NCI-H345 treated with DMSO at 0.1 percent for 48 hours (cell line): ENCODE results near the gene CTNNA1.
A peak's percentile ranks its signal among the peaks of the same experiment; 100 is the strongest.
"Not testable (repeated sequence)": the region's sequence is repeated elsewhere in the genome, so short reads cannot be mapped to it uniquely, and the experiment has no call there.

Experiments used
- DNase-seq: peaks from one replicate; lab custom pipeline; 2025; ENCODE audit not compliant: unreplicated experiment; lab: John Stamatoyannopoulos, UW

Gene CTNNA1

GRCh38 chr5:138722544-138723177, 30.6 kb upstream of the CTNNA1 start:
- DNase-seq = peak; percentile 94

GRCh38 chr5:138724470-138725146, 28.6 kb upstream of the CTNNA1 start:
- no peak for DNase-seq

GRCh38 chr5:138725153-138725817, 27.9 kb upstream of the CTNNA1 start:
- peak; percentile 96 for DNase-seq

- DNase-seq = no peak
These were observed 27.3 kb upstream of the CTNNA1 start for GRCh38 chr5:138725818-138726416.

GRCh38 chr5:138726848-138727247, 26.4 kb upstream of the CTNNA1 start:
- DNase-seq = no peak

GRCh38 chr5:138730496-138730895, 22.7 kb upstream of the CTNNA1 start:
- not testable (repeated sequence) for DNase-seq

- no peak for DNase-seq
These were observed 20.8 kb upstream of the CTNNA1 start for GRCh38 chr5:138732466-138732865.

GRCh38 chr5:138732933-138733332, 20.3 kb upstream of the CTNNA1 start:
- no peak for DNase-seq

GRCh38 chr5:138733509-138733908, 19.7 kb upstream of the CTNNA1 start:
- no peak for DNase-seq

- DNase-seq = no peak
These were observed 16.9 kb upstream of the CTNNA1 start for GRCh38 chr5:138736293-138736692.

- no peak for DNase-seq
These were observed 15.5 kb upstream of the CTNNA1 start for GRCh38 chr5:138737494-138738265.

- no peak for DNase-seq
These were observed 14.8 kb upstream of the CTNNA1 start for GRCh38 chr5:138738399-138738798.

- no peak for DNase-seq
These were observed 13.3 kb upstream of the CTNNA1 start for GRCh38 chr5:138739938-138740337.

GRCh38 chr5:138743484-138743883, 9.7 kb upstream of the CTNNA1 start:
- DNase-seq = no peak

GRCh38 chr5:138745268-138745667, 8.0 kb upstream of the CTNNA1 start:
- no peak for DNase-seq

- no peak for DNase-seq
These were observed 4.6 kb upstream of the CTNNA1 start for GRCh38 chr5:138748630-138749081.

GRCh38 chr5:138751344-138751743, 1.9 kb upstream of the CTNNA1 start:
- not testable (repeated sequence) for DNase-seq

GRCh38 chr5:138752341-138752950, 779 bp upstream of the CTNNA1 start:
- no peak for DNase-seq

- peak; percentile 58 for DNase-seq
These were observed 821 bp downstream of the CTNNA1 start for GRCh38 chr5:138753794-138754698.

GRCh38 chr5:138754699-138755057, 1.5 kb downstream of the CTNNA1 start:
- DNase-seq = no peak
